K562 (cell line): Measurements from ENCODE around the gene OTOG. TPM values are rescaled to one million over a fixed set of nuclear protein-coding genes. Genes with fewer than 3 reads are reported as not detected.
"Not testable (repeated sequence)": the region's sequence is repeated elsewhere in the genome, so short reads cannot be mapped to it uniquely, and the experiment has no call there.

Source experiments
- ATAC-seq: fragments of 200-7000 bp; cut with Tn5 transposase; 3 replicates; pipeline ENCODE4 v1.9.1; 2020; ENCODE audit warnings: moderate library complexity
- BruUV-seq: library from RNA; stranded (reverse); fragments of 400-500 nt; replicated peaks from 2 replicates; lab custom pipeline; 2021; lab: Mats Ljungman, UMichigan
- CTCF ChIA-PET: fragments of 300-600 bp; formaldehyde crosslinking; extraction: SDS; loops from one replicate; lab custom pipeline; 2021; ENCODE audit warnings: low intra/inter-chr PET ratio; lab: Yijun Ruan, JAX
- POLR2A ChIA-PET: fragments of 300-600, 350-650 bp; sonication (Branson Sonifier 250); formaldehyde crosslinking; extraction: SDS; loops from one replicate; lab custom pipeline; 2021; ENCODE audit warnings: antibody characterized with exemption, inconsistent platforms; lab: Yijun Ruan, JAX
- DNase-seq, 4 experiments: peaks; one replicate each; pipeline versions ENCODE4 v3.0.0 to v3.0.0-alpha.2; 2011 to 2018; ENCODE audit warnings: low spot score in 3 of 4, mixed read lengths in 3 of 4; ENCODE audit errors: extremely low read depth in 1 of 4
- FAIRE-seq: peaks from 2 replicates; lab custom pipeline; 2011; peaks lifted over from hg19 to GRCh38; lab: Jason Lieb, UNC
- H2AFZ ChIP-seq: 2 replicates; pipeline ENCODE4 v1.6.0; 2011; ENCODE audit warnings: low read depth, low read length, control low read depth, inconsistent platforms
- H3K27ac ChIP-seq: fragments of 200-600 bp; 3 replicates; pipeline ENCODE4 v1.8.0; 2011; ENCODE audit warnings: low read depth, mild to moderate bottlenecking, control low read depth, inconsistent platforms, low read length, moderate library complexity, mixed read lengths; ENCODE audit errors: extremely low read depth
- H3K27me3 ChIP-seq, 2 experiments: fragments of 300-600 bp in 1 of 2; 2 replicates in 1 of 2; 3 replicates in 1 of 2; pipeline versions ENCODE4 v1.6.0 to v1.8.0; 2011; ENCODE audit warnings: inconsistent platforms in 2 of 2, low read length in 2 of 2, mild to moderate bottlenecking in 1 of 2, mixed read lengths in 1 of 2, moderate library complexity in 1 of 2; ENCODE audit not compliant: control insufficient read depth in 2 of 2, insufficient read depth in 2 of 2
- H3K36me3 ChIP-seq: fragments of 300-600 bp; 3 replicates; pipeline ENCODE4 v1.8.0; 2011; ENCODE audit warnings: mild to moderate bottlenecking, low read length, inconsistent platforms; ENCODE audit not compliant: control insufficient read depth, insufficient read depth
- H3K4me1 ChIP-seq, 2 experiments: fragments of 200-600 bp in 1 of 2; replicated peaks in 1 of 2; 2 replicates in 1 of 2; 3 replicates in 1 of 2; pipeline versions ENCODE4 v1.5.1 to v1.8.0; 2011; ENCODE audit warnings: inconsistent platforms in 2 of 2, low read length in 2 of 2, mild to moderate bottlenecking in 1 of 2, mixed read lengths in 1 of 2, moderate library complexity in 1 of 2; ENCODE audit not compliant: control insufficient read depth in 2 of 2, insufficient read depth in 2 of 2
- H3K4me2 ChIP-seq: 2 replicates; pipeline ENCODE4 v1.6.1; 2011; ENCODE audit warnings: low read length, control low read depth, inconsistent platforms, mixed read lengths; ENCODE audit not compliant: insufficient read depth
- H3K4me3 ChIP-seq: fragments of 200-600 bp; sonication (generic), shearing (Covaris generic); 2 replicates; pipeline ENCODE4 v1.5.1; 2016; ENCODE audit warnings: control low read depth, inconsistent platforms
- H3K79me2 ChIP-seq: fragments of 200-600 bp; 3 replicates; pipeline ENCODE4 v1.8.0; 2011; ENCODE audit warnings: low read length, inconsistent platforms; ENCODE audit not compliant: control insufficient read depth, insufficient read depth
- H3K9ac ChIP-seq, 2 experiments: 2 replicates each; pipeline versions ENCODE4 v1.6.0 to v1.6.1; 2011; ENCODE audit warnings: low read depth in 2 of 2, low read length in 2 of 2, control low read depth in 1 of 2, inconsistent platforms in 1 of 2, mild to moderate bottlenecking in 1 of 2, mixed read lengths in 1 of 2; ENCODE audit not compliant: insufficient read depth in 1 of 2
- H3K9me1 ChIP-seq: one replicate; pipeline ENCODE4 v1.6.0; 2011; ENCODE audit warnings: inconsistent platforms, mild to moderate bottlenecking, low read length, moderate library complexity; ENCODE audit not compliant: control insufficient read depth, insufficient read depth
- H3K9me3 ChIP-seq: replicated peaks from 2 replicates; pipeline ENCODE4 v1.5.1; 2011; ENCODE audit warnings: low read depth, low read length, inconsistent platforms; ENCODE audit not compliant: control insufficient read depth, insufficient read depth
- H4K20me1 ChIP-seq: replicated peaks from 2 replicates; pipeline ENCODE4 v1.6.1; 2011; ENCODE audit warnings: low read length, inconsistent platforms, mixed read lengths; ENCODE audit not compliant: control insufficient read depth, insufficient read depth
- BCOR ChIP-seq: fragments of 450-650 bp; IDR thresholded peaks from 2 replicates; pipeline ENCODE4 v1.6.1; 2016
- CTBP1 ChIP-seq: fragments of 450-650 bp; IDR thresholded peaks from 2 replicates; pipeline ENCODE4 v1.6.1; 2016; ENCODE audit warnings: borderline replicate concordance
- E2F3 ChIP-seq: fragments of 250-450 bp; sonication (Bioruptor Pico); IDR thresholded peaks from 2 replicates; pipeline ENCODE4 v1.4.0; 2020; ENCODE audit warnings: mild to moderate bottlenecking
- KLF1 ChIP-seq: fragments of 450-650 bp; IDR thresholded peaks from 2 replicates; pipeline ENCODE4 v1.6.1; 2016; ENCODE audit warnings: missing genetic modification characterization, missing compliant biosample characterization
- MAFG ChIP-seq: fragments of 450-650 bp; conservative IDR thresholded peaks from 2 replicates; pipeline ENCODE4 v1.6.1; 2016; ENCODE audit warnings: missing genetic modification characterization, missing compliant biosample characterization
- MTA3 ChIP-seq: fragments of 450-650 bp; formaldehyde crosslinking; IDR thresholded peaks from 2 replicates; pipeline ENCODE4 v1.6.1; 2017; ENCODE audit warnings: mild to moderate bottlenecking, borderline replicate concordance
- SIN3B ChIP-seq: fragments of 450-650 bp; IDR thresholded peaks from 2 replicates; pipeline ENCODE4 v1.6.1; 2017; ENCODE audit warnings: low read depth, mild to moderate bottlenecking, moderate library complexity
- THAP7 ChIP-seq: fragments of 250-450 bp; sonication (Bioruptor Pico); IDR thresholded peaks from 2 replicates; pipeline ENCODE4 v1.5.0; 2021
- THRAP3 ChIP-seq: fragments of 450-650 bp; IDR thresholded peaks from 2 replicates; pipeline ENCODE4 v1.6.1; 2016; ENCODE audit warnings: mild to moderate bottlenecking, inconsistent platforms, borderline replicate concordance
- WGBS: fragments of 100-300 bp; shearing (Covaris generic); methylation state at CpG from one replicate; pipeline ENCODE4 v1.1.6; 2016; ENCODE audit warnings: low coverage, mixed read lengths; ENCODE audit not compliant: insufficient coverage; ENCODE audit errors: missing lambda C conversion rate; 5-methylcytosine and 5-hydroxymethylcytosine counted together
- in situ Hi-C: fragments of 300-500 bp; cut with MboI; formaldehyde crosslinking; loops from 4 replicates; pipeline ENCODE4 v1.15.0; 2018; ENCODE audit warnings: inconsistent platforms, mixed read lengths
- intact Hi-C: fragments of 100-400 bp; cut with micrococcal nuclease; formaldehyde crosslinking; loops from 2 replicates; pipeline ENCODE4 v1.14.2; 2022
- polyA plus RNA-seq, 8 experiments: library from polyadenylated mRNA; depleted of rRNA in 4 of 8; stranded (reverse) in 5 of 8; unstranded in 3 of 8; fragments of >200 nt; fragmentation: Nextera tagmentation in 2 of 8; fragmentation: Illumina TruSeq in 1 of 8; extraction: Ambion mirVana in 2 of 8; extraction: Trizol in 1 of 8; gene quantifications; 2 replicates each; pipeline versions ENCODE4 v1.2.1 to v1.2.3, GENCODE V29; 2011 to 2014; ENCODE audit warnings: inconsistent platforms in 1 of 8, missing spikeins in 1 of 8
- total RNA-seq, 7 experiments: library from RNA; depleted of rRNA in 6 of 7; stranded (reverse); fragments of >200 nt in 6 of 7; fragmentation: Illumina TruSeq in 2 of 7; extraction: Trizol in 2 of 7; gene quantifications; 2 replicates each; pipeline versions ENCODE4 v1.2.1 to v1.2.3, GENCODE V29; 2011 to 2021; ENCODE audit warnings: low replicate concordance in 1 of 7

Gene OTOG
- total and polyA plus RNA-seq, 9 of the 15 experiments (the other 6 are each of a cell fraction or from before 2014, with no cell fraction given), result not detected

- no peak overlapping the region for H3K9ac ChIP-seq
- BruUV-seq, result no TSS peak
- ChIA-PET POLR2A (no interaction called here), CTCF (no interaction called here)
- H3K36me3 ChIP-seq, result no peaks in the 10 kb centered on the region
- WGBS, result 4% methylated on average over 5 of the region's 5 CpGs
- ATAC-seq (no peak), FAIRE-seq (no peak), DNase-seq (no peak)
- intact Hi-C loops (no loop called here), in situ Hi-C loops (no loop called here)
- H2AFZ ChIP-seq, result no peak overlapping the region
- H3K4me2 ChIP-seq, result no peak overlapping the region
- no peaks in the 10 kb centered on the region for H3K9me3 ChIP-seq
- no peaks in the 10 kb centered on the region for H3K9me1 ChIP-seq
- no peaks in the 10 kb centered on the region; a peak in 1 of 5 replicates for H3K4me1 ChIP-seq
- peaks cover 3 to 30% of the 10 kb centered on the region in 2 experiments; a peak in 3 of 5 replicates for H3K27me3 ChIP-seq
- 0 out of 2 replicates have a peak, but pooled peaks cover under 1% of the 10 kb centered on the region for H4K20me1 ChIP-seq
- no peak for TF ChIP-seq KLF1
- no peak for TF ChIP-seq THRAP3
- TF ChIP-seq THAP7 (CRISPR knock-in tag), result no peak
- TF ChIP-seq CTBP1, result no peak
- no peak for TF ChIP-seq E2F3 (CRISPR knock-in tag)
- TF ChIP-seq MTA3, result no peak
- no peak for TF ChIP-seq SIN3B
- TF ChIP-seq MAFG (tag), result no peak
- TF ChIP-seq BCOR, result no peak
- H3K27ac ChIP-seq, result no peak overlapping the region
- no peaks in the 10 kb centered on the region for H3K79me2 ChIP-seq
- no peak overlapping the region for H3K4me3 ChIP-seq
These were observed 66.9 kb downstream of the OTOG start for GRCh38 chr11:17613983-17614382.

- DNase-seq, BruUV-seq, CTCF ChIA-PET: not testable (repeated sequence)
These were observed 75.7 kb downstream of the OTOG start for GRCh38 chr11:17622711-17623110.

More at GRCh38 chr11:17622711-17623110, 75.7 kb downstream of the OTOG start:
- H3K9me3 ChIP-seq, H3K4me3 ChIP-seq, H3K27me3 ChIP-seq, ATAC-seq, H3K4me1 ChIP-seq, H3K4me2 ChIP-seq, POLR2A ChIA-PET, H3K9ac ChIP-seq, H3K9me1 ChIP-seq, H2AFZ ChIP-seq, intact Hi-C loops, in situ Hi-C loops, H4K20me1 ChIP-seq, H3K27ac ChIP-seq, H3K79me2 ChIP-seq, H3K36me3 ChIP-seq, FAIRE-seq: not testable (repeated sequence)
- 0% methylated on average over 4 of the region's 4 CpGs for WGBS
